ENCODE data around the gene AKR1C3.

The AKR1C3 gene

DNA sequence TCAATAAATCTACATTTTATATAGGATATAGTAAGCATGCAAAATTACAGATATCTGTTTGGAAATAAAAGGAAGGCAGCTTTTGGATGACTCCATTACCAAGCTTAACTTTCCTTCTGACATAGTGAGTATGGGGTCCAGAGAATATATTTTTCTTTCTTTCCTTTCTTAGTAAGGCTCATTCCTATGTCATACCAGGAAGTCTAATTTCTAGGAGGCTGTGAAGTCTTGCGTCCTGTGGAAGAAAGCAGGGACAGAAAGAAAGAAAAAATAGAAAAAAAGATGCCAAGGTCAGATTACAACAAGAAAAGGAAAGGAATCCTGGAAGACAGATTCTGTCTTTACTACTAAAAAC, 54.4 kb downstream of the AKR1C3 start:
- H3K4me3 ChIP-seq (ENCODE audit: low read depth in 1 of 5, low read length in 5 of 5): no peak overlapping the region
- H3K27me3 ChIP-seq (ENCODE audit: control insufficient read depth in 5 of 5, insufficient read depth in 4 of 5, low read length in 5 of 5): no peaks in the 10 kb centered on the region
- H3K9ac ChIP-seq (ENCODE audit: low read length in 5 of 5): no peak overlapping the region
- peaks cover 0 to 3% (median 0%) of the 10 kb centered on the region in 5 donors for H3K36me3 ChIP-seq (ENCODE audit: control insufficient read depth in 5 of 5, insufficient read depth in 5 of 5, low read length in 5 of 5)
- H3K4me1 ChIP-seq (ENCODE audit: control insufficient read depth in 5 of 5, insufficient read depth in 5 of 5, low read length in 5 of 5): no peaks in the 10 kb centered on the region
- H3K27ac ChIP-seq (ENCODE audit: low read depth, low read length): no peak overlapping the region
- H3K9me3 ChIP-seq (ENCODE audit: control insufficient read depth in 5 of 5, low read length in 5 of 5): peaks cover 0 to 8% (median 0%) of the 10 kb centered on the region in 5 donors

DNA sequence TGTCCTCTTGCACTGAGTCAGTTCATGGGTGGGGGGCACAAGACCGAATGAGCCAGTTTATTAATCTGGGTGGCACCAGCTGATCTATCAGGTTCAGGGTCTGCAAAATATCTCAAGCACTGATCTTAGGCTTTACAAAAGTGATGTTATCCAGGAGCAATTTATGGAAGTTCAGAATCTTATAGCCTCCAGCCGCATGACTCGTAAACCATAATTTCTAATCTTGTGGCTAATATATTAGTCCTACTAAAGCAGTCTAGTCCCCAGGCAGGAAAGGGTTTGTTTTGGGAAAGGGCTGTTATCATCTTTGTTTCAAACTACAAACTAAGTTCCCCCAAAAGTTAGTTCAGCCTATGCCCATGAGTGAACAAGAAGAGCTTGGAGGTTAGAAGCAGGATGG, 56.9 kb downstream of the AKR1C3 start:
- Histone ChIP-seq H3K4me1 (ENCODE audit: control insufficient read depth in 5 of 5, insufficient read depth in 5 of 5, low read length in 5 of 5) (no peaks in the 10 kb centered on the region), H3K9me3 (ENCODE audit: control insufficient read depth in 5 of 5, low read length in 5 of 5) (peaks cover 0 to 8% (median 0%) of the 10 kb centered on the region in 5 donors), H3K36me3 (ENCODE audit: control insufficient read depth in 5 of 5, insufficient read depth in 5 of 5, low read length in 5 of 5) (peaks cover 0 to 11% (median 6%) of the 10 kb centered on the region in 5 donors), H3K9ac (ENCODE audit: low read length in 5 of 5) (no peak overlapping the region), H3K4me3 (ENCODE audit: low read depth in 1 of 5, low read length in 5 of 5) (no peak overlapping the region), H3K27ac (ENCODE audit: low read depth, low read length) (no peak overlapping the region), H3K27me3 (ENCODE audit: control insufficient read depth in 5 of 5, insufficient read depth in 4 of 5, low read length in 5 of 5) (no peaks in the 10 kb centered on the region)

DNA sequence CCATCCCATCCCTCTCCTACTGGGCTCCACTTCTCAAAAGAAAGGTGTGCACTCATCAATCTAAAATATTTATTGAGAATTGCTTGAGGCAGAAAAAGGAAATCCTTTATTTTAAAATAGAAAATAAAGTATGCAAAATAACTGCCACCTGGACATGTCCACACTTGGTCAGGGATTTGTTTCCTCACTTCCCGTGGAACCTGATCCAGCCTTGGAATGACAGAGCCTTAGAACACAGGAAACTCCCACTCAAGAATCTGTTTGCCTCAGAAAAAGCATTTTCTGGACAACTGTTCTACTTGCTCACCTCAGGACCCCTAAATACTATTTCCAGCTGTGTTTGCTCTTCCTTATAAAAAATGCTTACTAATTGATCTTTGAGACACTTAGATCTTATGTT, 61.7 kb downstream of the AKR1C3 start:
- H3K27me3 ChIP-seq (ENCODE audit: control insufficient read depth in 5 of 5, insufficient read depth in 4 of 5, low read length in 5 of 5): no peaks in the 10 kb centered on the region
- no peak overlapping the region for H3K4me3 ChIP-seq (ENCODE audit: low read depth in 1 of 5, low read length in 5 of 5)
- no peak overlapping the region for H3K27ac ChIP-seq (ENCODE audit: low read depth, low read length)
- no peaks in the 10 kb centered on the region for H3K4me1 ChIP-seq (ENCODE audit: control insufficient read depth in 5 of 5, insufficient read depth in 5 of 5, low read length in 5 of 5)
- H3K9me3 ChIP-seq (ENCODE audit: control insufficient read depth in 5 of 5, low read length in 5 of 5): peaks cover 0 to 4% (median 0%) of the 10 kb centered on the region in 5 donors
- no peak overlapping the region for H3K9ac ChIP-seq (ENCODE audit: low read length in 5 of 5)
- H3K36me3 ChIP-seq (ENCODE audit: control insufficient read depth in 5 of 5, insufficient read depth in 5 of 5, low read length in 5 of 5): peaks cover under 1 to 28% (median 21%) of the 10 kb centered on the region in 5 donors
